Liver (tissue), 9 donors: ENCODE data around the gene ACBD3. TPM values are rescaled to one million over a fixed set of nuclear protein-coding genes. Genes with fewer than 3 reads are reported as not detected.

ENCODE experiments used
- DNase-seq: peaks from one replicate; pipeline ENCODE4 v3.0.0-alpha.2; 2017; ENCODE audit warnings: low spot score
- H3K27ac ChIP-seq, 2 donors: one replicate each; pipeline ENCODE4 v1.7.0; 2013; ENCODE audit warnings: inconsistent platforms in 2 of 2, low read length in 2 of 2, control low read depth in 1 of 2, low read depth in 1 of 2, mild to moderate bottlenecking in 1 of 2
- H3K27me3 ChIP-seq, 4 donors: one replicate each; pipeline versions ENCODE4 v1.6.1 to v1.7.0; 2013; ENCODE audit warnings: low read length in 3 of 4, inconsistent platforms in 1 of 4, mild to moderate bottlenecking in 1 of 4, moderate library complexity in 1 of 4; ENCODE audit not compliant: control insufficient read depth in 4 of 4, insufficient read depth in 4 of 4
- H3K36me3 ChIP-seq, 4 donors: one replicate each; pipeline versions ENCODE4 v1.6.1 to v1.7.0; 2013; ENCODE audit warnings: low read length in 3 of 4, mild to moderate bottlenecking in 3 of 4, low read depth in 1 of 4, moderate library complexity in 1 of 4; ENCODE audit not compliant: control insufficient read depth in 4 of 4, insufficient read depth in 3 of 4
- H3K4me1 ChIP-seq, 4 donors: one replicate each; pipeline versions ENCODE4 v1.6.1 to v1.7.0; 2013; ENCODE audit warnings: low read length in 3 of 4, mild to moderate bottlenecking in 3 of 4, moderate library complexity in 1 of 4; ENCODE audit not compliant: control insufficient read depth in 4 of 4, insufficient read depth in 4 of 4
- H3K4me3 ChIP-seq, 3 donors: one replicate each; pipeline versions ENCODE4 v1.6.1 to v1.7.0; 2013; ENCODE audit warnings: low read length in 3 of 3, control low read depth in 1 of 3, low read depth in 1 of 3, mild to moderate bottlenecking in 1 of 3
- H3K9ac ChIP-seq, 2 donors: one replicate each; pipeline ENCODE4 v1.7.0; 2013; ENCODE audit warnings: low read length in 2 of 2, mild to moderate bottlenecking in 2 of 2, moderate library complexity in 2 of 2, control low read depth in 1 of 2, low read depth in 1 of 2
- H3K9me3 ChIP-seq, 4 donors: one replicate each; pipeline versions ENCODE4 v1.6.1 to v1.7.0; 2013; ENCODE audit warnings: low read length in 3 of 4; ENCODE audit not compliant: control insufficient read depth in 4 of 4
- ATF3 ChIP-seq: IDR thresholded peaks from 2 replicates; pipeline ENCODE4 v1.6.1; 2016; ENCODE audit warnings: antibody characterized with exemption
- CTCF ChIP-seq: fragments of 150-350 bp; IDR thresholded peaks from 2 replicates; pipeline ENCODE4 v1.5.1; 2017; ENCODE audit warnings: improper control_type of control experiment, low read depth, low read length; ENCODE audit not compliant: missing input control
- EGR1 ChIP-seq, 2 donors: IDR thresholded peaks; 2 replicates each; pipeline ENCODE4 v1.6.1; 2016 to 2018; ENCODE audit warnings: antibody characterized with exemption in 2 of 2, low read depth in 2 of 2
- FOXA1 ChIP-seq: IDR thresholded peaks from 2 replicates; pipeline ENCODE4 v1.6.1; 2016; ENCODE audit warnings: antibody characterized with exemption
- FOXA2 ChIP-seq: IDR thresholded peaks from 2 replicates; pipeline ENCODE4 v1.6.1; 2016; ENCODE audit warnings: antibody characterized with exemption
- GABPA ChIP-seq, 2 donors: IDR thresholded peaks in 1 of 2; conservative IDR thresholded peaks in 1 of 2; 2 replicates each; pipeline ENCODE4 v1.6.1; 2016; ENCODE audit warnings: antibody characterized with exemption in 2 of 2, mild to moderate bottlenecking in 1 of 2, moderate library complexity in 1 of 2
- HNF4A ChIP-seq, 2 donors: conservative IDR thresholded peaks; 2 replicates each; pipeline ENCODE4 v1.6.1; 2016; ENCODE audit warnings: antibody characterized with exemption in 2 of 2, mild to moderate bottlenecking in 2 of 2
- HNF4G ChIP-seq: IDR thresholded peaks from 2 replicates; pipeline ENCODE4 v1.6.1; 2016; ENCODE audit warnings: antibody characterized with exemption
- JUND ChIP-seq, 2 donors: IDR thresholded peaks; 2 replicates each; pipeline ENCODE4 v1.6.1; 2016; ENCODE audit warnings: antibody characterized with exemption in 2 of 2
- MAX ChIP-seq: IDR thresholded peaks from 2 replicates; pipeline ENCODE4 v1.6.1; 2016; ENCODE audit warnings: antibody characterized with exemption
- NR2F2 ChIP-seq: IDR thresholded peaks from 2 replicates; pipeline ENCODE4 v1.6.1; 2016; ENCODE audit warnings: antibody characterized with exemption
- RAD21 ChIP-seq, 2 donors: IDR thresholded peaks; 2 replicates each; pipeline ENCODE4 v1.6.1; 2016; ENCODE audit warnings: antibody characterized with exemption in 2 of 2, mild to moderate bottlenecking in 2 of 2
- REST ChIP-seq: IDR thresholded peaks from 2 replicates; pipeline ENCODE4 v1.6.1; 2016; ENCODE audit warnings: antibody characterized with exemption, mild to moderate bottlenecking
- RXRA ChIP-seq, 2 donors: IDR thresholded peaks; 2 replicates each; pipeline ENCODE4 v1.6.1; 2017 to 2018; ENCODE audit warnings: antibody characterized with exemption in 2 of 2, mild to moderate bottlenecking in 1 of 2
- SP1 ChIP-seq: IDR thresholded peaks from 2 replicates; pipeline ENCODE4 v1.6.1; 2018; ENCODE audit warnings: antibody characterized with exemption, mild to moderate bottlenecking
- TAF1 ChIP-seq: conservative IDR thresholded peaks from 2 replicates; pipeline ENCODE4 v1.6.1; 2016; ENCODE audit warnings: antibody characterized with exemption, mild to moderate bottlenecking
- YY1 ChIP-seq: IDR thresholded peaks from 2 replicates; pipeline ENCODE4 v1.6.1; 2016; ENCODE audit warnings: antibody characterized with exemption, mild to moderate bottlenecking
- ZBTB33 ChIP-seq: IDR thresholded peaks from 2 replicates; pipeline ENCODE4 v1.6.1; 2016; ENCODE audit warnings: antibody characterized with exemption
- WGBS: extraction: QIAGEN DNeasy Blood & Tissue Kit; methylation state at CpG from one replicate; pipeline ENCODE4 v1.1.7; 2013; 5-methylcytosine and 5-hydroxymethylcytosine counted together
- polyA plus RNA-seq, 2 donors: library from polyadenylated mRNA; stranded (reverse) in 1 of 2; unstranded in 1 of 2; fragments of 200-250 nt in 1 of 2; fragments of >200 nt in 1 of 2; fragmentation: Nextera tagmentation in 1 of 2; extraction: Ambion mirVana in 1 of 2; gene quantifications; one replicate each; pipeline versions ENCODE4 v1.2.1 to v1.2.3, GENCODE V29; 2013 to 2015
- total RNA-seq, 2 donors: library from RNA; depleted of rRNA; stranded (reverse); fragments of >200 nt; gene quantifications; one replicate each; pipeline ENCODE4 v1.2.3, GENCODE V29; 2014
- donor health status: healthy.
- donor health status: healthy.
- donor health status: healthy.
- donor health status: healthy.
- donor health status: healthy.

The ACBD3 gene
- total and polyA plus RNA-seq, 4 donors = 9.0 to 26.9 (median 14.1) TPM

- H3K4me1 ChIP-seq = no peaks in the 10 kb centered on the region
- H3K9me3 ChIP-seq = no peaks in the 10 kb centered on the region
- no peak for DNase-seq
- H3K27ac ChIP-seq = no peak overlapping the region
- no peak overlapping the region for H3K9ac ChIP-seq
- H3K36me3 ChIP-seq = no peaks in the 10 kb centered on the region
- no peak overlapping the region for H3K4me3 ChIP-seq
- H3K27me3 ChIP-seq = no peaks in the 10 kb centered on the region
- no peak for TF ChIP-seq MAX
Measured at GRCh38 chr1:226204198-226204597, 17.7 kb upstream of the ACBD3 start.

GRCh38 chr1:226203655-226204054 is 17.1 kb upstream of the ACBD3 start:
- Histone ChIP-seq H3K9ac (no peak overlapping the region), H3K27me3 (no peaks in the 10 kb centered on the region), H3K36me3 (no peaks in the 10 kb centered on the region), H3K4me3 (no peak overlapping the region), H3K9me3 (no peaks in the 10 kb centered on the region), H3K27ac (no peak overlapping the region), H3K4me1 (no peaks in the 10 kb centered on the region)
- TF ChIP-seq GABPA (IDR thresholded peaks at IDR 0.05 in 1 of 2, conservative IDR thresholded peaks at IDR 0.05 in 1 of 2) (no peak), NR2F2 (no peak), MAX (no peak), EGR1 (IDR thresholded peaks at IDR 0.05; ENCODE audit: low read depth in 2 of 2) (no peak), FOXA1 (no peak), ZBTB33 (no peak), YY1 (no peak), RAD21 (IDR thresholded peaks at IDR 0.05) (no peak), HNF4A (conservative IDR thresholded peaks at IDR 0.05) (no peak), FOXA2 (no peak), JUND (IDR thresholded peaks at IDR 0.05) (no peak), REST (no peak), TAF1 (no peak), HNF4G (no peak), ATF3 (no peak), SP1 (no peak), RXRA (IDR thresholded peaks at IDR 0.05) (no peak), CTCF (no peak)
- no peak for DNase-seq
- 90% methylated on average over 4 of the region's 4 CpGs for WGBS
